Activated naive CD4-positive, alpha-beta T cell (primary cell): ENCODE results near the gene KIAA0513.

Source experiments
- DNase-seq, 4 experiments: peaks; one replicate each; lab custom pipeline; 2025; lab: John Stamatoyannopoulos, UW

The KIAA0513 gene

DNA sequence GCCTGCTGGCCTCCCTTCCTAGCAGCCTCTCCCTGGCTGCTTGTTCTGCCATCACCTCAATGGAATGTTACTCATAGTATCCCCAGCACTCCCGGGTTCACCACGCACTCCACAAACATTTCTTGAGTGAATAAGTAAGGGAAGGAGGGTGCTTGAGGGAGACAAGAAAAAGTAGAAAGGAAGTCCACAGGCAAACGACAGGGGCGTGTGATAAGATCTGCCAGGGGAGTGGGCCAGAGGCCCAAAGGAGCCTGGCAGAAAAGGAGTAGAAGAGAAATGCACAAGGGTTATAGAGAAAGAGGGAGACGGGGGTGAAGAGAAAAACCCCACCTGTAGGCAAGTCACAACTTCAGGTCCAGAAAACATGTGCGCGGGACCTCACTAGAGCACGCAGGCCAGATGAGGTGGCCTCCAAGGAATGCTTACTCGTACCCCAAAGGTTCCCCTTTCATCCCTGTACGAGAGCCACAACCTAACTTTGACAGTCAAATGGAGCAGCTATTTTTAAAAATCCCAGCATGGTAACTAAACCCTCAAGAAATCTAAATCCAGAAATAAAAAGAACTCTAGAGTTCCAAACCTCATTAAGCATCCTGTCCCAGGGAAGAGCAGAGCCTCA is 22.9 kb upstream of the KIAA0513 start:
- DNase-seq, result no peak

- DNase-seq, result no peak
These were observed 22.1 kb upstream of the KIAA0513 start for GRCh38 chr16:85005285-85006069.

DNA sequence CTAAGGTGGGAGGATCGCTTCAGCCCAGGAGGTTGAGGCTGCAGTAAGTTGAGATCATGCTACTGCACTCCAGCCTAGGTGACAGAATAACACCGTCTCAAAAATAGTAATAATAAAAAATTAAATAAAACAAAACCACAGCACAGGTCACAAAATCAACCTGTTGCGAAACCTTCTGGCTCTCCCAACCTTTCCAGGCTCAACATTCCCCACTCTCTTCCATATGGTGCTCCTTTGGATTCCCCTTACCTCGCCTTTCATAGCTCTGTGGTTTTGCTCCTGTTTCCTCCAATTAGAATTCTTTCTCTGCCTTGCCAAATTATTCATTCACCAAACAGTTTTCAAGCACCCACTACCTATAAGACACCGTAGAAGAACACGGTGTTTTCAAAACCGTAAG is 21.0 kb upstream of the KIAA0513 start:
- no peak for DNase-seq

GRCh38 chr16:85007496-85008214 is 19.9 kb upstream of the KIAA0513 start:
- no peak for DNase-seq

DNA sequence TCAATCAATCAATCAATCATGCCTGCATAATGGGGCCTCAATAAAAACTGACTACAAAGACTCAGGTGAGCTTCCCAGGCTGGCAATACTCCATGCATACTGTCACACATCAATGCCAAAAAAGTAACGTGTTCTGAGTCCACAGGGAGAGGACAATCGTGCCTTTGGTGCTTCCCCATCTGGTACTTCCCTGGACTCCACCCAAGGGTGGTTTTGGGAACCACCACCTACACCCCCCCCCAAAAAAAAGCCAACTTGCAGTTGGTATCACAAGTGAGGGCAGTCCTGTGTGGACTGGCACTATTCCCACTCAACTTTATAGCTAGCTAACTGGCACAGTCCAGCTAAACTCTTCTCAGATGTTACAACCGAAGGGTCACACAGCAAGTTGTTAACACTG is 19.3 kb upstream of the KIAA0513 start:
- no peak for DNase-seq

- DNase-seq, result no peak
These were observed 17.1 kb upstream of the KIAA0513 start for GRCh38 chr16:85010446-85010930.

DNA sequence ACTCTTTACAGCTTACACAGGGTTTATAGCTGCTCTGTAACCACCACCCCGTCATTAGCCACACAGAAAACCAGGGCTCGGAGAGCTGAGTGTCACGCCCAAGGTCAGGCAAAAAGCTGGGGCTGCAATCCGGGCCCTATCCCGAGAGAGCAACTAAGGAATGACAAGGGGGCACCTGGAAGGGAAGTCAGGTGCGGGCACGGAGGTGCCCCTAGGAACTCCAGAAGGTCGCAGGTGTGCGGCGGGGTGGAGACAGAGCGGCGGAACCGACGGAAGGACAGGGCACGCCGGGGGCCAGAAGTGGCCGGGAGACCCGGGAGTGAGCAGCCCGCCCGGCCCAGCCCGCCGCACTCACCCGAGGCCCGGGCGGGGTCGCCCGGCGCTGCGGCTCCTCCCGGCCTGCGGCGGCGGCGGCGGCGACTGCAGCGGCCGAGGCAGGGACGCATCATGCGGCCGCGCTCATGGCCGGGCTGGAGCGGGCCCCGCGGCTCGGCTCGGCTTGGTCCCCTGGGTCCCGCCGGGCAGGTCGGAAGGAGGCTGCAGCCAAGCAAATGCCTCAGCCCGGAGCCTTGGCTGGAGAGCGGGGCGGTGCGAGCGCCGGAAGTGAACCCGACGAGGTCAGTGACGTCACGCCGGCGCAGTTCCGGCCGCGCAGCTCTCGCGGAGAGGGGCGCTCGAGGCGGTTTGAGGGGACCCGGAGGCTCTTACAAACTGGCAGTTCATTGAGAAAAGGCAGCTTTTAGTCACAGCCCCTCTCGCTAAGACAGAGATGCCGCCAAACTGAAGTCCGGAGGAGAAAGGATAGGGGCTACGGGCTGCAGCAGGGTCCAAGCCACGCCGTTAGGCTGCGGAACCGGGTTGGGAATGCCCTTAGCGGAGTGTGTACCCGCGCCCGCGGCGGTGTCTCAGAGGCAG is 16.4 kb upstream of the KIAA0513 start, which contains the start of gene ZDHHC7:
ZDHHC7 (minus strand) TSS at position 605 of the 915 bp plus-strand sequence. CDS start 20,917 bp downstream, outside the sequence.
- peak; percentile 55 to 80 (median 72) for DNase-seq

- DNase-seq, result no peak
These were observed 15.7 kb upstream of the KIAA0513 start for GRCh38 chr16:85011846-85012284.

GRCh38 chr16:85014311-85014710 is 13.3 kb upstream of the KIAA0513 start:
- DNase-seq, result no peak

DNA sequence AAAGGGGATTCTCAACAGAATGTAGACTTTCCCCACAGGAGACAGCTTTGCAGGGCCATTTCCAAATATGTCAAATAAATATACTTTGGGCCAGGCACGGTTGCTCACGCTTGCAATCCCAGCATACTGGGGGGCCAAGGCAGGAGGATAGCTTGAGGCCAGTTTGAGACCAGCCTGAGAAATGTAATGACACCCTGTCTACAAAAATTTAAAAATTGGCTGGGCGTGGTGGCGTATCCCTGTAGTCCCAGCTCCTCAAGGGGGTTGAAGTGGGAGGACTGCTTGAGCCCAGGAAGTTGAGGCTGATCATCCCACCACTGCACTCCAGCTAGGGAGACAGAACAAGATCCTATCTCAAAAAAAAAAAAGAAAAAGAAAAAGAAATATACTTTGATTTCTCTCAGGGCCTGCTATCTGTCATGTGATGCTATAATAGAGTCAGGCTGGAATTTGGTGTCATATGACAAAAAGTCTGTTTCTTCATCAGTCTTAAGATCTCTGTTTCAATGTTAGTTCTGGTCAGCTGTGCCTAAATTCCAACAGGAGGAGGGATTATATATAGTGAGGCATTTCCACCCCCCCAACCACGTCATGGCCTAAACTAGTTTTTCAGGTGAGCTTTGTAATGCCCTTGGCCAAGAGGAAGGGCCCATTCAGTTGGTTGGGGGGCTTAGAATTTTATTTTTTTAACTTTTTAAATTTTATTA is 12.0 kb upstream of the KIAA0513 start:
- DNase-seq, result no peak

DNA sequence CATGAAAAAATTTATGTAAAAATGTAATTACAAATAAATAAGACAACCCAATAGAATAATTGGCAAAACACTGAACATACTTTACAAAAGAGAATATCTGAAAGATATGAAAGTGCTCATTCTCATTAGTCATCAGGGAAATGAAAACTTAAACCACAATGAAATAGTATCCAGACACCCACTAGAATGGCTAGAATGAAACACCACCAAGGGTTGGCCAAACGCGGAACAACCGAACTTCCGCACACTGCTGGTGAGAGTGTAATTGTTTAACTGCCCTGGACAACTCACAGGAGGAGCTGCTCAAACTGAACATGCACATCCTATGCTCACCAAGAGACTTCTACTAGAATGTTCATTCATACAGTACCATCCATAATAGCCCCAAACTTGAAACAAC is 10.4 kb upstream of the KIAA0513 start:
- no peak for DNase-seq

DNA sequence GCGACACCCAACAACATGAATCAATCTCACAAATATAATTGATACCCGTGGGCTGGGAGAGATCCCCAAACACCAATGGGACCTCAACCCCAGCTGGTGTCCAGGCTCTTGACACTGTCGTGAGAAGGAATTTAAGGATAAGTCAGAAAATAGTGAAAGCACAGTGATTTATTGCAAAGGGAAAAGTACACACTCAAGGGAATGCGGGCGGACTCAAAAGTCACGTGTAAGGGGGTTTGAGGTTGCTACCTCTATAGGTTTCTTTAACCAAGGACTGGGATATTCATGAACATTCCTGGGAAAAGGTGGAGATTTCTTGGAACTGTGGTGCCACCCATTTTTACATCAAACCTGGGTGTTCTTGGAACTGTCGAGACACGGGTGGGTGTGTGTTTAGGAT is 10.0 kb upstream of the KIAA0513 start:
- DNase-seq, result no peak

DNA sequence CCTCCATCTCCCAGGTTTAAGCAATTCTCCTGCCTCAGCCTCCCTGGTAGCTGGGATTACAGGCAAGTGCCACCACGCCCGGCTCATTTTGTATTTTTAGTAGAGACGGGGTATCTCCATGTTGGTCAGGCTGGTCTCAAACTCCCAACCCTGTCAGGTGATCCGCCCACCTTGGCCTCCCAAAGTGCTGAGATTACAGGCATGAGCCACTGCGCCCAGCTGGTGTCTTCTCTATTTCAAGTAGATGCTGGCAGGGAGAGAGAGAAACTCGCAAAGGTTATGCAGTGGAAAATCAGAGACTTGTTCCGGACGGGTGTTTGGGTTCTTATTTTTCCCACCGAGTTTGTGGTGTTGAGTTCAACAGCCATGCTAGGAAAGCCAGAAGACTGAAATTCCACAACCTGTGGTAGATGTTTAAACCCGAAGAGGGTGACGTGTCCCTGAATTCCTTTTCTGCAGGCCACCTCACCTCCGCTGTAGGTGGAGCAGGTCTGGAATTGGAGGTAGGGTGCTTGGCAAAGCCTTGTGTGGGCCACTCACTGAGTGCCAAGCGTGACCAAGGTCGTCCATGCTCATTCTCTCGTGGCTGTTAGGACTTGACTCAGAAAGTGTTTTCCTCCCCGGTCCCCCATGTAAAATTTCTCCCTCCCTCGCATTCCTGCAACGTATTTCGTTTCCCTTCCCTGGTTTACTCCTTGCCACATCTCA is 8.9 kb upstream of the KIAA0513 start:
- DNase-seq, result no peak

DNA sequence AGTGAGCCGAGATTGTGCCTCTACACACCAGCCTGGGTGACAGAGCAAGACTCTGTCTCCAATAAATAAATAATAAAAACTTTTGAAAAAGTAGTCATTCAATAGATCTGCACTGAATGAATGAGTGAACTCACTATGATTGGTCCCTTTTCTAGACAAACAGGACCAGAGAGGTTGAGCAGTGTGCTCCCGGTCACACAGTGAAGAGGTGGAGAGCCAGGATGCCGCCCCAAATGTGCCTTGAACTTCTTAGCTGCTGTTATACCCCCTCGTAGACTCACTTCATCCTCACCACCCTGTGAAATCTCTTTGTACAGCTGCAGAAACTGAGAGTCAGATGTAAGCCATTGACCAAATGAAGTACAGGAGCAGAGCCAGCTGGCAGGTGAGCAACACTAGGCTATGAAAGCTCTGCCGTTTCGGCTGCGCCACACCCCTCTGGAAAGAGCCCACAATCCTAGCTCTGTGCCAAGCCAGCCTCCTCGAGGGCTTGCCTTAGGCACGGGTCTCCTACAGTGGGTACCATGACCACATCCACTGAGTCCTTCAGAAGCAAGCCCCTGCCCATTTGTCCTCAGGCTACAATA is 7.8 kb upstream of the KIAA0513 start:
- DNase-seq, result no peak

GRCh38 chr16:85025781-85026653 is 1.6 kb upstream of the KIAA0513 start:
- no peak for DNase-seq

DNA sequence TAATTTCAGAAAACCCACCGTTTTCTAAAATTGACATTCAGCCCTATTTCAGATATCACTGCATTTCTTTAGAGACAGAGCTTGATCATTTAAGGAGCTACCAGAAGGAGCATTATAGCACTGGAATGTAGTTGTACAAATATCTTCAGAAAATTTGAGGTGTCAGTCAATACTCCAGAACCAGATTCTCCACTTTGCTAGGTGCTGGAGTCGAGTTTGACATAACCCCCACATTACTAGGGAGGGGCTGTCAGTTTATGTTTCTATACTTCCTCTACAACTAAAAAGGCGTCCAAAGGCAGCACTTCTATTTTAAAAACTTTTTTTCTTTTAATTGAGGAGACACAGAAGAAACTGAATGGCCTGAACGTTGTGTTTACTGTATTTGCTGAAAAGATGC is 892 bp upstream of the KIAA0513 start:
- no peak for DNase-seq

DNA sequence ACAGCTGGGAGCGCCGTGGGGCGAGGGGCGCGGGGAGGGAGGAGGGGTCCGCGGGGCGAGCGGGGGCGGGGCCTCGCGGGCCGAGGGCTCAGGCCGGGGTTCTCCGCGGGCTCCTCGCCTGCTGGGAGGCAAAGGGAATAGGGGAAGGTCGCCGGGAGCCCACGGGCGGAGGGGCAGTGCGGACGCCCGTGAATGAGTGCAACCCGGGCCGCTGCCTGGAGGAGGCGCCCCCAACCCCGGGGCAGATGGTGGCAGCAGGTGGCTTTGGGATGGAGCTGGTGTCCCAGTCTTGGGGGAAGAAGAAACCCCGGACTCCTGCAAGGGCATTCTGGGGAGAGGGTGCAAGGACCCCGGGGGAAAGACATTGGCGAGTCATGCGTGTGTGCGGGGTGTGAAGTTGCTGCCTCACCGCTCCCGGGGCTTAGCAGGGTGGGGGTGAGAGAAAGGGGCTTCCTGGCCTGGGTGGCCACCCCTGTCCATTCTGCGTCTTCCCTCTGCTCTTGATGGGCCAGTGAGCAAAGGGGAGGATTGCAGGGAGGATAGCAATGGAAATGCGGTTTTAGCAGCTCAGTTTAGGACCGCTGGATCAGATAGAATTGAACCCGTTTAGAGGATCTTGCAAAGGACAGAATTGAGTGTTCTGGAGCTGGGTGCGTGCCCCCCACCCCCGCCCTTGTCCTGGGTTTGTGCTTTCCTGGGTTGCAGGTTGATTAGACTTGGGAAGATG is 526 bp downstream of the KIAA0513 start:
- DNase-seq, result peak in 1 of 4 experiments; percentile 22
